Calu3 (cell line): ENCODE measurements around the gene DNAJC15. TPM values are rescaled to one million over a fixed set of nuclear protein-coding genes. Genes with fewer than 3 reads are reported as not detected.

ENCODE experiments used
- BruUV-seq: library from RNA; stranded (reverse); fragments of 400-500 nt; replicated peaks from 2 replicates; lab custom pipeline; 2021; lab: Mats Ljungman, UMichigan
- CTCF ChIA-PET: fragments of 300-600 bp; sonication (Branson Sonifier 250); formaldehyde crosslinking; loops from one replicate; lab custom pipeline; 2022; ENCODE audit warnings: antibody characterized with exemption; lab: Charles Lee
- DNase-seq: peaks from one replicate; pipeline ENCODE4 v3.0.0; 2022
- H3K27ac Mint-ChIP-seq: one replicate; pipeline ENCODE4 v1.8.0; 2022; ENCODE audit warnings: mixed read lengths; ENCODE audit not compliant: unreplicated experiment
- H3K27me3 Mint-ChIP-seq: one replicate; pipeline ENCODE4 v1.8.0; 2022; ENCODE audit warnings: mixed read lengths; ENCODE audit not compliant: unreplicated experiment
- H3K36me3 Mint-ChIP-seq: one replicate; pipeline ENCODE4 v1.8.0; 2022; ENCODE audit warnings: mild to moderate bottlenecking, moderate library complexity, mixed read lengths; ENCODE audit not compliant: insufficient read depth, unreplicated experiment
- H3K4me1 Mint-ChIP-seq: one replicate; pipeline ENCODE4 v1.8.0; 2022; ENCODE audit warnings: mild to moderate bottlenecking, low read depth, mixed read lengths; ENCODE audit not compliant: unreplicated experiment
- H3K4me3 Mint-ChIP-seq: one replicate; pipeline ENCODE4 v1.8.0; 2022; ENCODE audit warnings: mild to moderate bottlenecking, low read depth, moderate library complexity, mixed read lengths; ENCODE audit not compliant: unreplicated experiment
- H3K9me3 Mint-ChIP-seq: one replicate; pipeline ENCODE4 v1.8.0; 2022; ENCODE audit warnings: low read depth, mixed read lengths; ENCODE audit not compliant: unreplicated experiment
- intact Hi-C: fragments of 100-400 bp; cut with micrococcal nuclease; formaldehyde crosslinking; loops from one replicate; pipeline ENCODE4 v1.10.0; 2022; ENCODE audit not compliant: unreplicated experiment
- total RNA-seq: library from RNA; stranded (reverse); gene quantifications from 2 replicates; pipeline ENCODE4 v1.2.3, GENCODE V29; 2022
- TF ChIP-seq, protein P1 (sequence below): fragments of 200-600 bp; IDR thresholded peaks from one replicate; pipeline ENCODE4 v1.8.0; 2022; ENCODE audit warnings: antibody characterized with exemption; ENCODE audit not compliant: unreplicated experiment

The DNAJC15 gene
- total RNA-seq, 1 experiment from 2014 or later, result 13.1 TPM

DNA sequence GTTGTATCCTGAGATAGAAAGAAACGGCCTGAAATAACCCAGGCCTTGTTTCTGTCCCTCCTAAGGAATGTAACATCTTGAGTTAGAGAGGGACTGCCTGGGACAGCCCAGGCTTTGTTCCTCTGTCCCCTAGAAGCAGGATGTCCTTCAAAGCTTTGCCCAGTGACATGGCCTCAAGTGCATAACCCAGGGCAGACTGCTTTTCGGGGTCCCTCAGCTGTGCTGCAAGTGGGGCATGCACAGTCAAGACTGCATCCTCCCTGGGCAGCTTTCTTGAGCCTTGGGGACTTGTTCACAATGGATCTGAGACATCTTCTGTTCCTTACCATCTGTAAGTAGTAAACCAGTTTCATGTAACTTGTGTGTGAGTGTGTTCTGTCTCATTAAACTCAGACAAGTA lies 23.9 kb upstream of the DNAJC15 start:
- intact Hi-C loops, result loop anchor here (10.0 kb wide), 1 partner anchor 45 kb away; no protein-coding TSS in a partner anchor
- no peak for DNase-seq
- H3K36me3 Mint-ChIP-seq, result no peaks in the 10 kb centered on the region
- H3K9me3 Mint-ChIP-seq, result peaks cover 4% of the 10 kb centered on the region
- H3K27me3 Mint-ChIP-seq, result no peaks in the 10 kb centered on the region
- CTCF ChIA-PET, result no interaction called here
- no TSS peak for BruUV-seq
- no peak overlapping the region for H3K4me3 Mint-ChIP-seq
- peaks cover 18% of the 10 kb centered on the region for H3K4me1 Mint-ChIP-seq
- H3K27ac Mint-ChIP-seq, result no peak overlapping the region
- TF ChIP-seq, protein P1, sequence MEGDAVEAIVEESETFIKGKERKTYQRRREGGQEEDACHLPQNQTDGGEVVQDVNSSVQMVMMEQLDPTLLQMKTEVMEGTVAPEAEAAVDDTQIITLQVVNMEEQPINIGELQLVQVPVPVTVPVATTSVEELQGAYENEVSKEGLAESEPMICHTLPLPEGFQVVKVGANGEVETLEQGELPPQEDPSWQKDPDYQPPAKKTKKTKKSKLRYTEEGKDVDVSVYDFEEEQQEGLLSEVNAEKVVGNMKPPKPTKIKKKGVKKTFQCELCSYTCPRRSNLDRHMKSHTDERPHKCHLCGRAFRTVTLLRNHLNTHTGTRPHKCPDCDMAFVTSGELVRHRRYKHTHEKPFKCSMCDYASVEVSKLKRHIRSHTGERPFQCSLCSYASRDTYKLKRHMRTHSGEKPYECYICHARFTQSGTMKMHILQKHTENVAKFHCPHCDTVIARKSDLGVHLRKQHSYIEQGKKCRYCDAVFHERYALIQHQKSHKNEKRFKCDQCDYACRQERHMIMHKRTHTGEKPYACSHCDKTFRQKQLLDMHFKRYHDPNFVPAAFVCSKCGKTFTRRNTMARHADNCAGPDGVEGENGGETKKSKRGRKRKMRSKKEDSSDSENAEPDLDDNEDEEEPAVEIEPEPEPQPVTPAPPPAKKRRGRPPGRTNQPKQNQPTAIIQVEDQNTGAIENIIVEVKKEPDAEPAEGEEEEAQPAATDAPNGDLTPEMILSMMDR, result no peak

DNA sequence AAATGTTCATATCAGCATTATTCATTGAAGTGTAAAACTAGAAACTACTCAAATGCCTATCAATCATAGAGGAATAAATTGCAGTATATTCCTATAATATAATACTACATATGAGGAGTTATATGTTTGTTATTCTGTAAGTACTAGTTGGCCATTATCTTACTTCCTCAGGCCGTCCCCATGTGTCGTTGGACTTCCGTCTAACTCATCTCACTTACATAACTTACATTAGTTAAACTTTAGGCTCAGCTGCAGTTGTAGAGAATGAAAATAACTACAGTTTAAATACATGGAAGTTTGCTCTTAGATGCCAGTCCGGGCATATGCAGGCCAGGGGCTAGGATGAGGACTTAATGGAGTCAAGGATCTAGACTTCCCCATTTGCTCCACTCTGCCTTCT lies 22.7 kb upstream of the DNAJC15 start:
- Mint-ChIP-seq H3K4me3 (no peak overlapping the region), H3K36me3 (no peaks in the 10 kb centered on the region), H3K4me1 (peaks cover 18% of the 10 kb centered on the region), H3K27ac (no peak overlapping the region), H3K27me3 (no peaks in the 10 kb centered on the region), H3K9me3 (peaks cover 4% of the 10 kb centered on the region)
- intact Hi-C loops, result no loop called here
- no TSS peak for BruUV-seq
- TF ChIP-seq, protein P1, result no peak
- CTCF ChIA-PET, result no interaction called here
- no peak for DNase-seq

DNA sequence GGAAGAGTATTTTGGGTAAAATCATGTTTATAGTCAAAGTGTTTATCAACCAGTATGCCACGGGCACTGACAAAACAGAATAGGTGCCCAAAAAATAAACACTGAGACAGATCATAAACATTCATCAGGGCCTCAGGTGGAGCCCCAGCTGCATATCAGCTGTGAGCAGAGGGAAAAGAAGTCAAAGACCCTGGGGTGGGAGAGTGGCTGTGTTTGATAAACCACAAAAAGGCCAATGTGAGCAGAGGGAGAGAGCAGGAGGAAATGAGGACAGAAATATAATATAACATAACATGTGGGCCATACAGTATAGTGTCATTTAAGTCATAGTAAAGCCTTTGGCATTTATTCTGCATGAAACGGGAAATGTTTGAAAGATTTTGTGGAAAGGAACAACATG lies 21.4 kb upstream of the DNAJC15 start:
- CTCF ChIA-PET, result no interaction called here
- no peak for DNase-seq
- BruUV-seq, result no TSS peak
- TF ChIP-seq, protein P1, result no peak
- H3K4me3 Mint-ChIP-seq, result no peak overlapping the region
- no peaks in the 10 kb centered on the region for H3K27me3 Mint-ChIP-seq
- peaks cover 4% of the 10 kb centered on the region for H3K9me3 Mint-ChIP-seq
- H3K4me1 Mint-ChIP-seq, result peaks cover 11% of the 10 kb centered on the region
- intact Hi-C loops, result no loop called here
- H3K36me3 Mint-ChIP-seq, result no peaks in the 10 kb centered on the region
- no peak overlapping the region for H3K27ac Mint-ChIP-seq

DNA sequence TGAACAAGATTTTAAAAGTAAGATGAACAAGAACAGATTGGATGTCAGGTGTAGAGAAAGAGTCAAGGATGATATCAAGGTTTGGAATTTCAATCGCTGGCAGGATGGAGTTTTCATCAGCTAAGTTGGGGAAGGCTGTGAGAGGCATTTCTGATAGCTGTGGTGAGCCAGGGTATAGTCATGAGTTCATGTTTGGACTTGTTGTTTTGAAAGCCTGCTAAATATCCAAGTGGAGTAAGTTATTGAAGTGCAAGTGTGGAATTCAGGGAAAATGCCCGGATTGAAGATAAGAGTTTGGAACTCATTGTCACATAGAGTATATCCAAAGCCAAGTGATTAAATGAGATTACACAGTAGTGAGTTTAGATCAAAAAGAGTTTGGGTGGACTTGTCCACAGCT lies 20.4 kb upstream of the DNAJC15 start:
- H3K36me3 Mint-ChIP-seq, result no peaks in the 10 kb centered on the region
- peaks cover 4% of the 10 kb centered on the region for H3K9me3 Mint-ChIP-seq
- H3K27ac Mint-ChIP-seq, result no peak overlapping the region
- intact Hi-C loops, result no loop called here
- BruUV-seq, result no TSS peak
- no peak overlapping the region for H3K4me3 Mint-ChIP-seq
- TF ChIP-seq, protein P1, result no peak
- DNase-seq, result no peak
- H3K4me1 Mint-ChIP-seq, result peaks cover 10% of the 10 kb centered on the region
- no peaks in the 10 kb centered on the region for H3K27me3 Mint-ChIP-seq
- CTCF ChIA-PET, result no interaction called here
